ENCODE data around the gene LINGO1.

The LINGO1 gene

DNA sequence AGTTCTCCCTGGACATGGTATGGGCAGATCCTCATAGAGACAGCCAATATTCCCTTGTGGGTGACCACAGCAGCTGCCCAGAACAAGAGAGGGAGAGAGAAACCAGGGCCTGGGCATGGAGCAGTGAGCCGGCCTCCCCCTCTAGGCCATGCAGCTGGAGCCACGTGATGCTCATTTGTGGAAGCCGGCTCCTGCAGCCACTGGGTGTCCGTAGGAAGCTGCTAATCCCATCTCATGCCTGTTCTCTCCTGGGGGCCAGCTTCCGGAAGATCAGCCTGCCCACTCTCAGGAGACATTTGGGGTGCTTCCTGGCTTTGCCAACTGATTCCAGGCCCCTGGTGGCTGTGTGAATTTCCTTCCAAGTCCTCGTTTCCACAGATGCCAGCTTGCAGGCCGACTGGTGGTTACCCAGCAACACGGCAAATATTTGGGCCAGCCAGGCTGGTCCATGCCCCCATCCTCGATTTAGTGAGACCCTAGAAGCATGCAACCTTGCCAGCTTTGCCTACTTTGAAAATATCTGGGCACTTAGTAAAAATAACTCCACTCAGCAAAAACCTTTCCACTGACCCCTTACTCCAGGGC lies 55.3 kb downstream of the LINGO1 start:
- H3K4me3 ChIP-seq (ENCODE audit: extremely low read depth, insufficient read depth, low read length, poor library complexity, severe bottlenecking) = no peak overlapping the region
- H3K36me3 ChIP-seq (ENCODE audit: control insufficient read depth, insufficient read depth, low read length) = no peaks in the 10 kb centered on the region
- H3K27ac ChIP-seq (ENCODE audit: low read depth, low read length, severe bottlenecking) = no peak overlapping the region
- H3K4me1 ChIP-seq (ENCODE audit: control insufficient read depth, insufficient read depth, low read length, poor library complexity, severe bottlenecking) = no peaks in the 10 kb centered on the region
- no peaks in the 10 kb centered on the region for H3K9me3 ChIP-seq (ENCODE audit: control insufficient read depth, low read length)
- WGBS, 2 experiments (ENCODE audit: insufficient coverage in 2 of 2) = 68% methylated on average over 7 to 9 of the region's 9 CpGs

DNA sequence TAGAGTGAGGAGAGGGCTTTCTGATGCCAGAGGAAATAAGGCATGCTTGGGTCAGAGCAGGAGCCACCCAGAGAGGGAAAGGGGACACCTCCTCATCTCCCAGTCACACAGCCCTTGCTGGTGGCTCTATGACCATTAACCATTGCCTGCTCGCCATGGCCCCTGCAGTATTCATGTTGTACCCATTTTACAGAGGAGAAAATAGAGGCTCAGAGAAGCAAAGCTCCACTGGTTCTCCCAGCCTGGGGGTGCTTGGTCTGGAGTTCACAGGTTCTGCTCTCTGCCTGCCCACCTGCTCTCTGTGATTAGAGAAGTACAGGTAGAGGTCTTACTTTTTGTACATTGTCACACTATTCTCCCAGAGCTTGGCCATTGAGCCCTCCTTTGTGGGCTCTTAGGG lies 56.2 kb downstream of the LINGO1 start:
- WGBS, 2 experiments (ENCODE audit: insufficient coverage in 2 of 2) = 40 to 88% methylated on average over 1 of the region's 1 CpG

GRCh38 chr15:77575203-77575934 lies 57.3 kb downstream of the LINGO1 start:
- 83 to 88% methylated on average over 9 to 13 of the region's 14 CpGs for WGBS, 2 experiments (ENCODE audit: insufficient coverage in 2 of 2)
- H3K9me3 ChIP-seq (ENCODE audit: control insufficient read depth, low read length) = no peaks in the 10 kb centered on the region
- H3K36me3 ChIP-seq (ENCODE audit: control insufficient read depth, insufficient read depth, low read length) = no peaks in the 10 kb centered on the region
- no peak overlapping the region for H3K4me3 ChIP-seq (ENCODE audit: extremely low read depth, insufficient read depth, low read length, poor library complexity, severe bottlenecking)
- no peak overlapping the region for H3K27ac ChIP-seq (ENCODE audit: low read depth, low read length, severe bottlenecking)
- H3K4me1 ChIP-seq (ENCODE audit: control insufficient read depth, insufficient read depth, low read length, poor library complexity, severe bottlenecking) = no peaks in the 10 kb centered on the region

More for the DNA sequence above, 56.2 kb downstream of the LINGO1 start:
- Histone ChIP-seq H3K36me3 (ENCODE audit: control insufficient read depth, insufficient read depth, low read length) (no peaks in the 10 kb centered on the region), H3K4me3 (ENCODE audit: extremely low read depth, insufficient read depth, low read length, poor library complexity, severe bottlenecking) (no peak overlapping the region), H3K9me3 (ENCODE audit: control insufficient read depth, low read length) (no peaks in the 10 kb centered on the region), H3K27ac (ENCODE audit: low read depth, low read length, severe bottlenecking) (no peak overlapping the region), H3K4me1 (ENCODE audit: control insufficient read depth, insufficient read depth, low read length, poor library complexity, severe bottlenecking) (no peaks in the 10 kb centered on the region)

DNA sequence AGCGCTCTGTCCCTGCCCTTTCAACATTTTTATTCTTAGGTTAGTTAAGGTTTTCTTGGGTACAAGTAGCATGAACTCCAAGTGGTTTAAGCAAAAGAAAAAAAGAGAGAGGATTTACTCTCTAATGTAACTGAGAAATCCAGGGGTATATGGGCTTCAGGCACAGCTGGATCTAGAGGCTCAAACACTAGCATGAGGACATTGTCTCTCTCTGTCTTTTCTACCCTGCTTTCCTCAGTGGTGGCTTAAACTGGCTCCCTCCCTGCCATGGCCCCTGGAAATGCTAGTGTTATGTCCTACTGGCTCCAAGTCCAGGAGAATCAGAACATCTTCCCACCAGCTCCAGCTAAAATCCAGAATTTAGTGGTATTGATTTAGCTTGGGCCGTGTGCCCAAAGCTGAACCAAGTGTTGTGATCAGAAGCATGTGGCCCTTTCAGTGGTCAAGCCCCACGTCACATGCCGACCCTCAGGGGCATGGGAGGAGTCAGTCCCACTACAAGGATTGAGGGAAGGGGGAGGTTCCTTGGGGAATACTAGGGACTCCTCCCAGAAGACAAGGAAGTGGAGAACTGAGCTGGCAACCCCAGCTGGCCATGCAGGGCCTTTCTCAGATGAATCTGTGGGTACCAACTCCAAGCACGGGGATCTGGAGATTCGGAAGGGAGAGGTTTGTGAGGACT lies 58.0 kb downstream of the LINGO1 start:
- H3K27ac ChIP-seq (ENCODE audit: low read depth, low read length, severe bottlenecking) = no peak overlapping the region

DNA sequence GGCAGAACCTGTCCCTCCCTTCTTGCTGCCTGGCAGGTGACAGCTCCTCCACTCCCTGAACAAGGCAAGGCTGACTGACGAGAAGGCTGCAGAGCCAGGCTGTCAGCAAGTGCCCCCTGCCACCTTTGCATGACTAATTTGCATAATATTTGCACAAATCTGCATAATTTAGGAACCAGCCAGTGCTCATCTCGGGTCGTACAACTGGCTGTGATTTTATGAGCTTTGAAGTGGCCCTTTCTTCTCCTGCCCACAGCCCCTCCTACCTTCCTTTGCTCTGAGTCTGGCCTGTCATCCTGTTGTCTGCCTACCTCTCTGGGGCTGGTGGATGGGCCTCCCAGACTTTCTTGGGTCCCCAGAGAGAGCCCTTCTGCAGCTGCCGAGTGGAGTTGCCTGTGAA lies 58.9 kb downstream of the LINGO1 start:
- Histone ChIP-seq H3K4me3 (ENCODE audit: extremely low read depth, insufficient read depth, low read length, poor library complexity, severe bottlenecking) (no peak overlapping the region), H3K36me3 (ENCODE audit: control insufficient read depth, insufficient read depth, low read length) (no peaks in the 10 kb centered on the region), H3K9me3 (ENCODE audit: control insufficient read depth, low read length) (no peaks in the 10 kb centered on the region), H3K4me1 (ENCODE audit: control insufficient read depth, insufficient read depth, low read length, poor library complexity, severe bottlenecking) (peaks cover 6% of the 10 kb centered on the region), H3K27ac (ENCODE audit: low read depth, low read length, severe bottlenecking) (no peak overlapping the region)
- WGBS, 2 experiments (ENCODE audit: insufficient coverage in 2 of 2) = 81 to 90% methylated on average over 3 to 4 of the region's 4 CpGs

More for the DNA sequence above, 58.0 kb downstream of the LINGO1 start:
- H3K9me3 ChIP-seq (ENCODE audit: control insufficient read depth, low read length) = no peaks in the 10 kb centered on the region
- 84 to 88% methylated on average over 5 of the region's 6 CpGs for WGBS, 2 experiments (ENCODE audit: insufficient coverage in 2 of 2)
- peaks cover 1% of the 10 kb centered on the region for H3K4me1 ChIP-seq (ENCODE audit: control insufficient read depth, insufficient read depth, low read length, poor library complexity, severe bottlenecking)
- H3K4me3 ChIP-seq (ENCODE audit: extremely low read depth, insufficient read depth, low read length, poor library complexity, severe bottlenecking) = no peak overlapping the region
- no peaks in the 10 kb centered on the region for H3K36me3 ChIP-seq (ENCODE audit: control insufficient read depth, insufficient read depth, low read length)

- WGBS, 2 experiments (ENCODE audit: insufficient coverage in 2 of 2) = 86 to 90% methylated on average over 2 to 3 of the region's 4 CpGs
- peaks cover 6% of the 10 kb centered on the region for H3K4me1 ChIP-seq (ENCODE audit: control insufficient read depth, insufficient read depth, low read length, poor library complexity, severe bottlenecking)
These were observed 60.5 kb downstream of the LINGO1 start for GRCh38 chr15:77572186-77572585.

GRCh38 chr15:77571741-77572140 lies 61.0 kb downstream of the LINGO1 start:
- Histone ChIP-seq H3K9me3 (ENCODE audit: control insufficient read depth, low read length) (no peaks in the 10 kb centered on the region), H3K36me3 (ENCODE audit: control insufficient read depth, insufficient read depth, low read length) (no peaks in the 10 kb centered on the region), H3K4me3 (ENCODE audit: extremely low read depth, insufficient read depth, low read length, poor library complexity, severe bottlenecking) (no peak overlapping the region), H3K4me1 (ENCODE audit: control insufficient read depth, insufficient read depth, low read length, poor library complexity, severe bottlenecking) (peaks cover 6% of the 10 kb centered on the region), H3K27ac (ENCODE audit: low read depth, low read length, severe bottlenecking) (no peak overlapping the region)
- 86 to 87% methylated on average over 14 to 15 of the region's 15 CpGs for WGBS, 2 experiments (ENCODE audit: insufficient coverage in 2 of 2)

More at GRCh38 chr15:77572186-77572585, 60.5 kb downstream of the LINGO1 start:
- Histone ChIP-seq H3K27ac (ENCODE audit: low read depth, low read length, severe bottlenecking) (no peak overlapping the region), H3K9me3 (ENCODE audit: control insufficient read depth, low read length) (no peaks in the 10 kb centered on the region), H3K4me3 (ENCODE audit: extremely low read depth, insufficient read depth, low read length, poor library complexity, severe bottlenecking) (no peak overlapping the region), H3K36me3 (ENCODE audit: control insufficient read depth, insufficient read depth, low read length) (no peaks in the 10 kb centered on the region)

DNA sequence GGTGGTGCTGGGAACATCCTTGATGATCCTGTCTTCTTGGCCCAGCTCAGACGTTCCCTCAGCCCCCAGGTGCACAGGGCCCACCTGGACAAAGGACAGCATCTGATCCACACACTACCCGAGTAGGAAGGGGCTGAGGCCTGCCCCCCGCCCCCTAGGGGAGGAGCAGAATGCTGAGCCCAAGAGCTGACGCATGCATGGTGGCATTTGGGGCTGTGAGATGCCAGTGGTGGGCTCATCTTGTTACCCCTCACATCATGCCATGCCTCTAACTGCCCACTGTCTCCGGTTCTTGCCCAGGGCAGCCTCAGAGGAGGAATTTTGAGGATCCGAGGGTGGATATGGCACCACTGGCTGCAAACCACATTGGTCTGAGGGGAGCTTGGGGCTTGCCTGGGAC lies 61.5 kb downstream of the LINGO1 start:
- H3K4me1 ChIP-seq (ENCODE audit: control insufficient read depth, insufficient read depth, low read length, poor library complexity, severe bottlenecking) = peaks cover 6% of the 10 kb centered on the region
- H3K9me3 ChIP-seq (ENCODE audit: control insufficient read depth, low read length) = no peaks in the 10 kb centered on the region
- no peaks in the 10 kb centered on the region for H3K36me3 ChIP-seq (ENCODE audit: control insufficient read depth, insufficient read depth, low read length)
- 80 to 86% methylated on average over 4 of the region's 6 CpGs for WGBS, 2 experiments (ENCODE audit: insufficient coverage in 2 of 2)
- H3K4me3 ChIP-seq (ENCODE audit: extremely low read depth, insufficient read depth, low read length, poor library complexity, severe bottlenecking) = no peak overlapping the region
- no peak overlapping the region for H3K27ac ChIP-seq (ENCODE audit: low read depth, low read length, severe bottlenecking)

DNA sequence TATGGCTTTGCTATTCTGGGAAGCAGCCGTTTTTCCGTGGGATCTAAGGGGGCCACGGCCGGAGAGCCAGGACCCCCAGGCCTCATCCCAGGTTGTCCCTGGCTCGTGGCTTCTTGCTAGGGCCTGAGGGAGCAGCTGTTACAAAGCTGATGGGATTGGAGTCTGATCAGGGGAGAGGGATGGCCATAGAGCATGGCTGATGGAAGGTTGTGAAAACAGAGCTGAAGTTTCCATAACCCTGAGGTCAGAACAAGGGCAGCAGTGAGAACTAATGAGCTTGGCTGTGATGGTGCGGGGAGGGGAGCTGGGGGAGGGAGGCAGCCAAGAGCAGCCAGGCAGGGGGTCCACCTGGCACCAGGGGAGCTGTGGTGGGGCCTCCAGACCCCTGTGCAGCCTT lies 63.0 kb downstream of the LINGO1 start:
- H3K4me3 ChIP-seq (ENCODE audit: extremely low read depth, insufficient read depth, low read length, poor library complexity, severe bottlenecking) = no peak overlapping the region
- H3K36me3 ChIP-seq (ENCODE audit: control insufficient read depth, insufficient read depth, low read length) = no peaks in the 10 kb centered on the region
- H3K27ac ChIP-seq (ENCODE audit: low read depth, low read length, severe bottlenecking) = peak overlapping the region; percentile 58
- H3K9me3 ChIP-seq (ENCODE audit: control insufficient read depth, low read length) = no peaks in the 10 kb centered on the region
- WGBS, 2 experiments (ENCODE audit: insufficient coverage in 2 of 2) = 77 to 83% methylated on average over 4 to 6 of the region's 6 CpGs
- peaks cover 6% of the 10 kb centered on the region for H3K4me1 ChIP-seq (ENCODE audit: control insufficient read depth, insufficient read depth, low read length, poor library complexity, severe bottlenecking)

DNA sequence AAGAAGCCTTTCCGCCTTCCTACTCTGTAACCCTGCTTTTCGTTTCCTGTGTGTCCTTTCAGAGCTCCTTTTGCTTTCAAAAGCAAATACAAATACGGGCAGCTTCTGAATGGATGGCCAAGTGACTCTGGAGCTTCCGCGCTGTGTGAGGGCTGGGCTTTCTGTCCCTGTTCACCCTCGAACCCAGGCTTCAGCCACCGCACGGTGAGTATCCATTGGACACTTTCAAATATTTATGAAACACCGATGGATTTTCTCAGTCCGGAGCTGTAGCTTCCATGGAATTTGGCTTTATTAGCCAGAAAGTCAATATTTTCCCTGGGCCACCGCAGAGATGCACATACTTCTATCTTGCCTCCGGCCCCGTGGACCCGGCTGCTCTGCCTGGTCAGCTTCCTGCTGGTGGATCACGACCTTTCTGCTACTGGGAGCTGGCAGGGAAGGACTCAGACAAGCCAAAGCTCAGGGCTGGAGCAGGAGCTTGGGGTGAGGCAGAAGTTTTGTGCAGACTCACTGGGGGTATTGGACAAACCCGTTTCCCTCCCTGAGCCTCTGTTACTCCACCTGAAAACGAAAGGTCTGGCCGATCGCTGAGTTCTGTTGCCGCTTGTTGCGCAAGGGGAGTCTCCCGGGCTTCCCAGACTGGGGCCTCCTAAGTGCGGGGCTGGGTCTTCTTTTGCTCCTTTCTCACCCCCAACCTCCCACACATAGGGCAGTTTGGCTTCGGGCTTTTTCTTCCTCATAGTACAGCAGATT lies 63.6 kb downstream of the LINGO1 start:
- no peaks in the 10 kb centered on the region for H3K36me3 ChIP-seq (ENCODE audit: control insufficient read depth, insufficient read depth, low read length)
- H3K4me1 ChIP-seq (ENCODE audit: control insufficient read depth, insufficient read depth, low read length, poor library complexity, severe bottlenecking) = peaks cover 6% of the 10 kb centered on the region
- no peaks in the 10 kb centered on the region for H3K9me3 ChIP-seq (ENCODE audit: control insufficient read depth, low read length)
- H3K27ac ChIP-seq (ENCODE audit: low read depth, low read length, severe bottlenecking) = peak overlapping the region; percentile 58
- WGBS, 2 experiments (ENCODE audit: insufficient coverage in 2 of 2) = 79 to 81% methylated on average over 21 to 23 of the region's 24 CpGs
- no peak overlapping the region for H3K4me3 ChIP-seq (ENCODE audit: extremely low read depth, insufficient read depth, low read length, poor library complexity, severe bottlenecking)

Data from mesodermal cell (in vitro differentiated cells).